Ecto neural progenitor cell (in vitro differentiated cells): ENCODE measurements around the gene SEPTIN11.
"Not testable (repeated sequence)": the region's sequence is repeated elsewhere in the genome, so short reads cannot be mapped to it uniquely, and the experiment has no call there.

Experiments used
- DNase-seq: peaks from one replicate; pipeline ENCODE4 v3.0.0-alpha.2; 2018; ENCODE audit warnings: low spot score

Gene SEPTIN11

GRCh38 chr4:76952071-76952470 lies 2.5 kb downstream of the SEPTIN11 start:
- DNase-seq = no peak

GRCh38 chr4:76952656-76953582 lies 3.4 kb downstream of the SEPTIN11 start:
- DNase-seq = no peak

GRCh38 chr4:76953956-76954355 lies 4.4 kb downstream of the SEPTIN11 start:
- DNase-seq = no peak

GRCh38 chr4:76954489-76954888 lies 4.9 kb downstream of the SEPTIN11 start:
- no peak for DNase-seq

GRCh38 chr4:76955182-76955581 lies 5.6 kb downstream of the SEPTIN11 start:
- no peak for DNase-seq

GRCh38 chr4:76957004-76957738 lies 7.6 kb downstream of the SEPTIN11 start:
- no peak for DNase-seq

GRCh38 chr4:76958891-76959290 lies 9.3 kb downstream of the SEPTIN11 start:
- no peak for DNase-seq

GRCh38 chr4:76960014-76960413 lies 10.5 kb downstream of the SEPTIN11 start:
- DNase-seq = no peak

GRCh38 chr4:76962406-76963130 lies 13.0 kb downstream of the SEPTIN11 start:
- DNase-seq = no peak

- no peak for DNase-seq
Observed at GRCh38 chr4:76963131-76963750, 13.7 kb downstream of the SEPTIN11 start.

- not testable (repeated sequence) for DNase-seq
Observed at GRCh38 chr4:76963927-76964326, 14.4 kb downstream of the SEPTIN11 start.

- no peak for DNase-seq
Observed at GRCh38 chr4:76964769-76965168, 15.2 kb downstream of the SEPTIN11 start.

GRCh38 chr4:76965866-76966579 lies 16.5 kb downstream of the SEPTIN11 start:
- DNase-seq = no peak

- DNase-seq = no peak
Observed at GRCh38 chr4:76968937-76969336, 19.4 kb downstream of the SEPTIN11 start.

- DNase-seq = no peak
Observed at GRCh38 chr4:76969495-76969894, 19.9 kb downstream of the SEPTIN11 start.

- DNase-seq = no peak
Observed at GRCh38 chr4:76969941-76970529, 20.5 kb downstream of the SEPTIN11 start.

- no peak for DNase-seq
Observed at GRCh38 chr4:76972306-76972705, 22.8 kb downstream of the SEPTIN11 start.

GRCh38 chr4:76974150-76974549 lies 24.6 kb downstream of the SEPTIN11 start:
- DNase-seq = no peak

- no peak for DNase-seq
Observed at GRCh38 chr4:76977113-76977512, 27.6 kb downstream of the SEPTIN11 start.

GRCh38 chr4:76977736-76978350 lies 28.3 kb downstream of the SEPTIN11 start:
- no peak for DNase-seq

GRCh38 chr4:76979236-76979635 lies 29.7 kb downstream of the SEPTIN11 start:
- no peak for DNase-seq
